GM21825 (cell line): Measurements from ENCODE around the gene RUVBL1.
"Not testable (repeated sequence)": the region's sequence is repeated elsewhere in the genome, so short reads cannot be mapped to it uniquely, and the experiment has no call there.

Experiments
- ATAC-seq: cut with Tn5 transposase; IDR thresholded peaks from one replicate; pipeline ENCODE4 v1.9.1; 2021; ENCODE audit warnings: mild to moderate bottlenecking, moderate library complexity; ENCODE audit not compliant: unreplicated experiment

The RUVBL1 gene

GRCh38 chr3:128123538-128124368, at the start of gene RUVBL1:
Gene RUVBL1, minus strand, starts transcription at chr3:128123812. Its CDS starts 88 bp downstream, at chr3:128123724.
- peak; percentile 98 for ATAC-seq

GRCh38 chr3:128173200-128173599, 49.6 kb upstream of the RUVBL1 start:
- ATAC-seq: no peak

- ATAC-seq: no peak
Observed at GRCh38 chr3:128170866-128171516, 47.4 kb upstream of the RUVBL1 start.

- no peak for ATAC-seq
Observed at GRCh38 chr3:128168836-128169235, 45.2 kb upstream of the RUVBL1 start.

GRCh38 chr3:128167973-128168674, 44.5 kb upstream of the RUVBL1 start:
- no peak for ATAC-seq

GRCh38 chr3:128167646-128167972, 44.0 kb upstream of the RUVBL1 start:
- no peak for ATAC-seq

- ATAC-seq: no peak
Observed at GRCh38 chr3:128166971-128167453, 43.4 kb upstream of the RUVBL1 start.

GRCh38 chr3:128163432-128163831, 39.8 kb upstream of the RUVBL1 start:
- ATAC-seq: no peak

- ATAC-seq: no peak
Observed at GRCh38 chr3:128160661-128161060, 37.0 kb upstream of the RUVBL1 start.

GRCh38 chr3:128155616-128156360, 32.2 kb upstream of the RUVBL1 start:
- no peak for ATAC-seq

- not testable (repeated sequence) for ATAC-seq
Observed at GRCh38 chr3:128154354-128154753, 30.7 kb upstream of the RUVBL1 start.

- peak; percentile 82 for ATAC-seq
Observed at GRCh38 chr3:128153156-128154041, 29.8 kb upstream of the RUVBL1 start, which contains the start of gene EEFSEC. Gene EEFSEC, plus strand, starts transcription at chr3:128153481. Its CDS starts 27 bp downstream, at chr3:128153508.

- ATAC-seq: no peak
Observed at GRCh38 chr3:128152419-128153155, 29.0 kb upstream of the RUVBL1 start.

GRCh38 chr3:128151758-128152274, 28.2 kb upstream of the RUVBL1 start:
- ATAC-seq: no peak

GRCh38 chr3:128149650-128150049, 26.0 kb upstream of the RUVBL1 start:
- ATAC-seq: no peak

- no peak for ATAC-seq
Observed at GRCh38 chr3:128146201-128146600, 22.6 kb upstream of the RUVBL1 start.

GRCh38 chr3:128145279-128145678, 21.7 kb upstream of the RUVBL1 start:
- no peak for ATAC-seq

- ATAC-seq: no peak
Observed at GRCh38 chr3:128144512-128145187, 21.0 kb upstream of the RUVBL1 start.
